ENCODE data around the gene DCLK1. TPM values are rescaled to one million over a fixed set of nuclear protein-coding genes. Genes with fewer than 3 reads are reported as not detected.

The DCLK1 gene
- total and polyA plus RNA-seq, 2 experiments from 2014 or later = 0.16 to 2.9 TPM

DNA sequence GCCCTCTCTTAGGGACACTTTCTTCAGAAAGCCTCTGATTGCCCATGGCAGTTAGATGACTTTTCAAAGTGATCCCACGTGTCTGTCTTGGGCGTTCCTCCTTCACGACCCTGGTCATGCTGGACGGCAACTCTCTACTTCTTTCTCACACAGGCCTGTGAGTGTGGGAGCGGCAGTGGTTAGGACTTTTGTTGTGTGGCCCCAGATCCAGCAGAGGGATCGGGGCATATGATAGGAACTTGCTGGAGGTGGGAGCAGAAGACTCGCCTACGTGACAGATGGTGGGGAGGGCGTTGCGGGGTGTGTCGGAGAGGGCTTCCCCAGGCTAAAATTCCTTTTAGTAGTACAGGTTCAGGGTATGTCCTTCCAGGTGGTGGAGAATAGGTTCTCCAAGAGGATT, 365.2 kb downstream of the DCLK1 start:
- DNase-seq (ENCODE audit: low spot score) = no peak
- WGBS (ENCODE audit: low lambda C conversion rate, missing lambda C conversion rate) = 93% methylated on average over 11 of the region's 11 CpGs
- no peaks in the 10 kb centered on the region for H4K20me1 ChIP-seq (ENCODE audit: insufficient read depth, poor library complexity, severe bottlenecking)
- peak overlapping the region; percentile 53 for H3K27ac ChIP-seq
- no peaks in the 10 kb centered on the region for H3K9me3 ChIP-seq (ENCODE audit: low read depth)
- H3K9me2 ChIP-seq (replicated peaks; ENCODE audit: insufficient read depth) = no peaks in the 10 kb centered on the region
- H3K4me1 ChIP-seq (ENCODE audit: insufficient read depth) = no peaks in the 10 kb centered on the region
- no peak overlapping the region for H3K4me3 ChIP-seq
- H3K27me3 ChIP-seq = no peaks in the 10 kb centered on the region
- H3K36me3 ChIP-seq (replicated peaks; ENCODE audit: insufficient read depth, low read depth) = no peaks in the 10 kb centered on the region
- no peak overlapping the region for H2AFZ ChIP-seq
- H3K79me2 ChIP-seq = no peaks in the 10 kb centered on the region
- H3K4me2 ChIP-seq = no peak overlapping the region
- no peak for TF ChIP-seq EZH2phosphoT487 (IDR thresholded peaks at IDR 0.05; ENCODE audit: low read depth, severe bottlenecking, unreplicated experiment)
- TF ChIP-seq EZH2 (IDR thresholded peaks at IDR 0.05; ENCODE audit: borderline replicate concordance) = no peak
- TF ChIP-seq, protein P1, sequence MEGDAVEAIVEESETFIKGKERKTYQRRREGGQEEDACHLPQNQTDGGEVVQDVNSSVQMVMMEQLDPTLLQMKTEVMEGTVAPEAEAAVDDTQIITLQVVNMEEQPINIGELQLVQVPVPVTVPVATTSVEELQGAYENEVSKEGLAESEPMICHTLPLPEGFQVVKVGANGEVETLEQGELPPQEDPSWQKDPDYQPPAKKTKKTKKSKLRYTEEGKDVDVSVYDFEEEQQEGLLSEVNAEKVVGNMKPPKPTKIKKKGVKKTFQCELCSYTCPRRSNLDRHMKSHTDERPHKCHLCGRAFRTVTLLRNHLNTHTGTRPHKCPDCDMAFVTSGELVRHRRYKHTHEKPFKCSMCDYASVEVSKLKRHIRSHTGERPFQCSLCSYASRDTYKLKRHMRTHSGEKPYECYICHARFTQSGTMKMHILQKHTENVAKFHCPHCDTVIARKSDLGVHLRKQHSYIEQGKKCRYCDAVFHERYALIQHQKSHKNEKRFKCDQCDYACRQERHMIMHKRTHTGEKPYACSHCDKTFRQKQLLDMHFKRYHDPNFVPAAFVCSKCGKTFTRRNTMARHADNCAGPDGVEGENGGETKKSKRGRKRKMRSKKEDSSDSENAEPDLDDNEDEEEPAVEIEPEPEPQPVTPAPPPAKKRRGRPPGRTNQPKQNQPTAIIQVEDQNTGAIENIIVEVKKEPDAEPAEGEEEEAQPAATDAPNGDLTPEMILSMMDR (IDR thresholded peaks at IDR 0.05; ENCODE audit: poor library complexity) = no peak

DNA sequence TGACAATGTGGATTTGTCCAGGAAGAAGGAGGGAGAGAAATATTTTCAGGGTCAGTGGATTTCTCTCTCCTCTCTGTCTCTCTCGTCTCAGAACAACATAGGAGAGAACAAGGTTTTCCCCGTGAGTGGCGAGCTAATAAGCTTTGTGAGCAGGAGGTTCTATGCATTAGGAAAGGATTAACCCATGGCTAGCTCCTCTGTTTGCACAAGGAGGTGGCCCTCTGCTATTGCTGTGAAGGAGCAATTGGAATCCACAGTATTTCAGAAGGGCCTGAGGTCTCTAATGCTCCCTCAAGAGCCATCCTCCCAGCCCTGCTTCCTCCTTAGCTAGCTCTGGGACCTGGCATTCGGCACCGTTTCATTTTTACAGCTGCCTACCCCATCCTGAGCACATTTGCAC, 365.8 kb downstream of the DCLK1 start:
- H3K4me2 ChIP-seq = peak overlapping the region; percentile 63
- no peaks in the 10 kb centered on the region for H3K9me2 ChIP-seq (replicated peaks; ENCODE audit: insufficient read depth)
- H3K79me2 ChIP-seq = no peaks in the 10 kb centered on the region
- H2AFZ ChIP-seq = no peak overlapping the region
- 65% methylated on average over 5 of the region's 5 CpGs for WGBS (ENCODE audit: low lambda C conversion rate, missing lambda C conversion rate)
- H3K4me3 ChIP-seq = no peak overlapping the region
- no peaks in the 10 kb centered on the region for H3K4me1 ChIP-seq (ENCODE audit: insufficient read depth)
- H4K20me1 ChIP-seq (ENCODE audit: insufficient read depth, poor library complexity, severe bottlenecking) = no peaks in the 10 kb centered on the region
- no peak for DNase-seq (ENCODE audit: low spot score)
- no peaks in the 10 kb centered on the region for H3K9me3 ChIP-seq (ENCODE audit: low read depth)
- TF ChIP-seq EZH2phosphoT487 (IDR thresholded peaks at IDR 0.05; ENCODE audit: low read depth, severe bottlenecking, unreplicated experiment) = no peak
- TF ChIP-seq EZH2 (IDR thresholded peaks at IDR 0.05; ENCODE audit: borderline replicate concordance) = no peak
- TF ChIP-seq, protein P1 (IDR thresholded peaks at IDR 0.05; ENCODE audit: poor library complexity) = no peak
- no peaks in the 10 kb centered on the region for H3K27me3 ChIP-seq
- peak overlapping the region; percentile 53 for H3K27ac ChIP-seq
- H3K36me3 ChIP-seq (replicated peaks; ENCODE audit: insufficient read depth, low read depth) = no peaks in the 10 kb centered on the region

DNA sequence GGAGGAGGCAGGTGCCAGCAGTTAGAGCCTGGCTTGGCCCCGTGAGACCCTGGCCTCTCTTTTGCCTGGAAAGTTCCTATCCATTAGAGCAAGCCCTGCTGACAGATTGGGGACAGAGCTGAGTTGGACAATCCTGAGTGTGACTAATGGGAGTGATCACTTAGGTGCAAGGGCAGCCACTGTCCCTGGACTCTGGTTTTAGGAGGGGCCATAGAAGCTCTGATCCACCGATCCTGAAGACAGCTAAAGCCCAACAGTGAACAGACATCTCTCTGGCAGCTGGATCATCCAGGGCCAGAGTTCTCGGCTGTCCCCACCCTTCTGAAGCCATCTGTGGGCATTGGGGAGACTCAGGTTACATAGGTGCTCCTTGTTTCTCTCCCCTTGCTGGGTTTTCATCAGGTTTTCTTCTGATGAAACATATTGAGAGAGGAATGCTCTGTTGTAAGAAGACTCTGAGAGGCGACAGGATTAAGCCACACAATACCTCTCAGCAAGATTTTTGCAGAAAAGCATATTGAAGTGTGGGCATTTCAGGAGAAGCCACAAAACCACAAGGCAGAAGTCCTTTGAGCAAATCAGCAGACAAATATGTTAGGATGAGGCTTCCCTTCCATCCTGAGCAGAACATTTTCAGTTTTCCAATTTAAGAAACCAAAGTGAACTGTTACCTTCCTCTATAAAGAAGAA, 366.7 kb downstream of the DCLK1 start:
- H3K27ac ChIP-seq = no peak overlapping the region
- 75% methylated on average over 4 of the region's 4 CpGs for WGBS (ENCODE audit: low lambda C conversion rate, missing lambda C conversion rate)
- no peaks in the 10 kb centered on the region for H3K36me3 ChIP-seq (replicated peaks; ENCODE audit: insufficient read depth, low read depth)
- no peaks in the 10 kb centered on the region for H3K9me3 ChIP-seq (ENCODE audit: low read depth)
- no peak overlapping the region for H2AFZ ChIP-seq
- H3K4me3 ChIP-seq = no peak overlapping the region
- H3K79me2 ChIP-seq = no peaks in the 10 kb centered on the region
- no peaks in the 10 kb centered on the region for H3K9me2 ChIP-seq (replicated peaks; ENCODE audit: insufficient read depth)
- H3K4me1 ChIP-seq (ENCODE audit: insufficient read depth) = no peaks in the 10 kb centered on the region
- TF ChIP-seq EZH2phosphoT487 (IDR thresholded peaks at IDR 0.05; ENCODE audit: low read depth, severe bottlenecking, unreplicated experiment) = no peak
- no peak for TF ChIP-seq EZH2 (IDR thresholded peaks at IDR 0.05; ENCODE audit: borderline replicate concordance)
- TF ChIP-seq, protein P1 (IDR thresholded peaks at IDR 0.05; ENCODE audit: poor library complexity) = no peak
- no peak for DNase-seq (ENCODE audit: low spot score)
- H3K27me3 ChIP-seq = no peaks in the 10 kb centered on the region
- H4K20me1 ChIP-seq (ENCODE audit: insufficient read depth, poor library complexity, severe bottlenecking) = no peaks in the 10 kb centered on the region
- H3K4me2 ChIP-seq = no peak overlapping the region

All from hepatocyte (in vitro differentiated cells).